Medulla oblongata (tissue), 1 donor: ENCODE data around the gene ARSB.
"Not testable (repeated sequence)": the region's sequence is repeated elsewhere in the genome, so short reads cannot be mapped to it uniquely, and the experiment has no call there.

Experiments
- DNase-seq: peaks from one replicate; pipeline ENCODE4 v3.0.0-alpha.2; 2015; ENCODE audit errors: extremely low spot score

ARSB gene

GRCh38 chr5:78751872-78752271 lies 233.2 kb downstream of the ARSB start:
- no peak for DNase-seq

- no peak for DNase-seq
Measured at GRCh38 chr5:78750281-78750680, 234.8 kb downstream of the ARSB start.

GRCh38 chr5:78747705-78748359 lies 237.3 kb downstream of the ARSB start:
- peak; percentile 66 for DNase-seq

- no peak for DNase-seq
Measured at GRCh38 chr5:78747055-78747454, 238.1 kb downstream of the ARSB start.

GRCh38 chr5:78746021-78746770 lies 238.9 kb downstream of the ARSB start:
- no peak for DNase-seq

- no peak for DNase-seq
Measured at GRCh38 chr5:78744951-78745534, 240.1 kb downstream of the ARSB start.

GRCh38 chr5:78741019-78741418 lies 244.1 kb downstream of the ARSB start:
- no peak for DNase-seq

GRCh38 chr5:78738693-78739300 lies 246.3 kb downstream of the ARSB start:
- DNase-seq, result no peak

- no peak for DNase-seq
Measured at GRCh38 chr5:78738104-78738503, 247.0 kb downstream of the ARSB start.

GRCh38 chr5:78735834-78736463 lies 249.2 kb downstream of the ARSB start:
- no peak for DNase-seq

- no peak for DNase-seq
Measured at GRCh38 chr5:78734950-78735349, 250.2 kb downstream of the ARSB start.

GRCh38 chr5:78734094-78734845 lies 250.8 kb downstream of the ARSB start:
- no peak for DNase-seq

GRCh38 chr5:78732721-78733120 lies 252.4 kb downstream of the ARSB start:
- DNase-seq, result not testable (repeated sequence)

GRCh38 chr5:78731884-78732283 lies 253.2 kb downstream of the ARSB start:
- DNase-seq, result no peak

GRCh38 chr5:78730300-78731094 lies 254.6 kb downstream of the ARSB start:
- no peak for DNase-seq

GRCh38 chr5:78727786-78728761 lies 257.0 kb downstream of the ARSB start:
- DNase-seq, result no peak
